GM19099 (cell line): Measurements from ENCODE around the gene DIAPH2.

ENCODE experiments used
- POLR2A ChIP-seq: IDR thresholded peaks from 3 replicates; pipeline ENCODE4 v1.6.1; 2011; ENCODE audit warnings: low read depth; ENCODE audit not compliant: insufficient read length; ENCODE audit errors: extremely low read depth

The DIAPH2 gene

DNA sequence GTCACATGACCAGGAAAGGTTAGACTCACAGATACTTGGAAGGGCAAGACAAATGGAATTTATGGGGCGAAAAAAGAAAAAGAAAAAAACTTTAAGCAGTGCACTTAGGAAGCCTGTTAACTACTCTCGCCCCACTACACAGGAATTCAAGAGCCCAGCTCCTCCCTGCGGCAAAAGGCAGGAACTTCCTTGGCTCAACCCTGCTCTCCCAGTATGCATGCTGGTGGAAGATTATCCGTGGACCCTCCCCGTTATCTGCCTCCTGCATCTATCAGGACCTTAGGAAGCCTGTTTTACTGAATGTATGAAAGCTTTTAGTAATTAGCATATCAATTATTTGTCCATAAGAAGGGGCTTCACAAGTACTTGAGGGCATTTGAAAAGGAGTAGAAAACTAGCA, 158.9 kb downstream of the DIAPH2 start:
- no peak for TF ChIP-seq POLR2A

GRCh38 chrX:96846841-96847240, 162.2 kb downstream of the DIAPH2 start:
- TF ChIP-seq POLR2A: no peak

DNA sequence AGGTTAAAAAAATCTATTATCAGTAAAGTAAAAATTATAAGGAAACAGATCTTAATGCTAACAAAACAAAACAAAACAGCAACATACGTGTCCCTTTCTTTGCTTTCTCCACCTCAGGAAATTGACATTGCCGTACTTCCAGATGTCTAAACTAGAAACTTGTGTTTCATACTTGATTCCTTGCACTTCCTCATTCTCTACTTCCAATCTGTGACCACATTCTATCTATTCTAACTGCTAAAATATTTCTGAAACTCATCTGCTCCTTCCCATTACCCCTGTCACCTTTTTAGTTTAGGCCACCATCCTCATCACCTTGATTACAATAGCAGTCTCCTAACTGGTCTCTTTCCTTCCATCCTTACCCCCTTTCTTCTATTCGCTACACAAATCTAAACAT, 176.6 kb downstream of the DIAPH2 start:
- TF ChIP-seq POLR2A: no peak

GRCh38 chrX:96861661-96862060, 177.0 kb downstream of the DIAPH2 start:
- TF ChIP-seq POLR2A: no peak

DNA sequence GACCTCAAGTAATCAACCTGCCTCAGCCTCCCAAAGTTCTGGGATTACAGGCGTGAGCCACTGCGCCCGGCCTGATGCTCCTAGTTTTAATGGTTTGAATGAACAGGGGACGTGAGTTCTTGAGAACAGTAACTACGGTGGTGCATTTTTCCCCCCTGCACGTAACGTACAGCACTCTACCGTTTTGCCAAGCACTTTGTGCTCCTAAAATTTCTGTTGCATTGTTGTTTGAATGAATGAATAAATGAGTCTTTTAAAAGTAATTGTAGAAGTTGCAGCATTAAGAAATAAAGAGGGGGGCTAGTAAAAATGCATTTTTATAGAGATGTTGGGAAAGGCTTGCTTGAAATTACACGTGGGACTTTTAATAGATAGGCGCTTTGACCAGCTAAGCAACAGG, 199.0 kb downstream of the DIAPH2 start, which contains the start of gene RPA4:
Gene RPA4 (plus strand): TSS at position 301 of the 400 bp plus-strand sequence. CDS start 403 bp downstream, outside the sequence.
- no peak for TF ChIP-seq POLR2A

- no peak for TF ChIP-seq POLR2A
Measured at GRCh38 chrX:96884027-96884426, 199.4 kb downstream of the DIAPH2 start.

- TF ChIP-seq POLR2A: no peak
Measured at GRCh38 chrX:96889726-96890125, 205.1 kb downstream of the DIAPH2 start.

GRCh38 chrX:96906741-96907140, 222.1 kb downstream of the DIAPH2 start:
- no peak for TF ChIP-seq POLR2A

- no peak for TF ChIP-seq POLR2A
Measured at GRCh38 chrX:96907516-96908272, 223.1 kb downstream of the DIAPH2 start.

GRCh38 chrX:96909291-96909690, 224.6 kb downstream of the DIAPH2 start:
- TF ChIP-seq POLR2A: no peak

DNA sequence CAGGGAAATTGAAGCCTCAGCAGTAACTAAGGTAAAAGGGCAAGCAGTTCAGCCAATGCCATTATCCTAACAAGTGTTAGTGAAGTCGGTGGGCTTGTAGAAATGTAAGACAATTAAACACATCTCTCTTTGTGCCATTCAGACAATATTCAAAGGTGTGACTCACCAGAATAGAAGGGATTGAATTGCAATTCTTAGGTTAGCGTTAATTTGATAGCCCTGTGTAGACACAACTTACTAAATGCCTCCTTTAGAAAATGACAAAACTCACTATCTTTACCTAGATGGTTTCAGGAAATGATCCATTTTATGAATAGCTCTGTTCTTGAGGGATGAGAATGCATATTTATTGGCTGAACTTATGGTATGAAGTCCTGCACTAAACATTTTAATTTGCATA, 234.2 kb downstream of the DIAPH2 start:
- no peak for TF ChIP-seq POLR2A

GRCh38 chrX:96919672-96920071, 235.0 kb downstream of the DIAPH2 start:
- no peak for TF ChIP-seq POLR2A

- TF ChIP-seq POLR2A: no peak
Measured at GRCh38 chrX:96924581-96924980, 239.9 kb downstream of the DIAPH2 start.

DNA sequence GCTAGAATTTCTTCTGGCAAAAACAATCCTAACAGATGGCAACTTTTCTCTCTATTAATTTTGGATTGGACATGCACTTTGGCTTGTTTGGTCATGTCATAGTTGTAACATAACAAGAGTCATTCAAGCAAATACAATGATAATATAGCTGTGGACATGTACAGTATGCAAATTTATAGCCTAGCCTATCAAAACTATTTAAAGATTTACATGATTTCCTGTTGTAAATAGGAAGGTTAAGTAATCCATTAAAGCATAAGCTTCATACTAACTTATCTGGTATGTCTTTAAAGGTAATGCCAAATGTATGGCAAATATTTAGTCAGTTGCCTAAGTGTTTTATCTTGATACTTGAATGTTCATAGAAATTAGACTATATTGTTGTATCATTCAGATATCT, 244.4 kb downstream of the DIAPH2 start:
- TF ChIP-seq POLR2A: no peak

- no peak for TF ChIP-seq POLR2A
Measured at GRCh38 chrX:96957718-96958117, 273.1 kb downstream of the DIAPH2 start.

DNA sequence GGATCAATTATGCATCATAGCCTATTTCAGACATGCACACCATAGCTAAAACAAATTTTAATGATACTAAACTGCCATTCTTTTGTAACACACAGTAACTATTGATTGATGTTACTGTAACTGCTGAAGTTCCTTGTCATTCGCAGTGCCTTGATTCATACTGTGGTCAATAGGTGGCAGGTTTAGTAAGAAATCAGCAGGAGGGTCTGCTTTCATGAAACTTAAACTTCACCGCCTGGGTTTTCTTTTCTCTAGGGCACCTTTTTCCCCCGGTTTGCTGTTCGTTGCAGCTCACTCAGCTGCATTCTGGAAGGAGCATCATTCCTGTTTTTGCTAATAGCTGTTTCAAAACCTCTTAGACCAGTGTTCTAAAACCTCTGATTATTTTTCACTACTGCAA, 287.2 kb downstream of the DIAPH2 start:
- no peak for TF ChIP-seq POLR2A

DNA sequence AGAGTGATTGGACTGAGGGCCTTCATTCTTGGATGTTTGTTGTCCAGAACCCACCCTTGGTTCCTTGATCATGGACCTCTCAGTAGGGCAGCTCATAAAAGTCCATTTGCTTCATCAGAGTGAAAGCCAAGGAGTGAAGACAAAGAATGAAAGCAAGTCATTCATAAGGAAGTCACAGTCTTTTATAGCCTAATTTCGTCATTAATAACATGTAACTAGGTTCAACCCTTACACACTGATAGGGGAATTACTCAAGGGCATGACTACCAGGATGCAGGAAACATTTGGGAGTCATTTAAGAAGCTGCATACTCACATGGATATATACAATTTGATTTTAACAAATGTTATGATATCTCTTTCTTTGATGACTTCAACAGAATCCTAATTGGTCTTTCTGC, 294.3 kb downstream of the DIAPH2 start:
- no peak for TF ChIP-seq POLR2A
